Small intestine (tissue), 7 donors: ENCODE data around the gene ABTB2. TPM values are rescaled to one million over a fixed set of nuclear protein-coding genes. Genes with fewer than 3 reads are reported as not detected.

Experiments used
- DNase-seq, 2 donors: peaks; one replicate each; pipeline versions ENCODE4 v3.0.0 to v3.0.0-alpha.2; 2013
- FAIRE-seq: peaks from 2 replicates; lab custom pipeline; 2012; peaks lifted over from hg19 to GRCh38; lab: Jason Lieb, UNC
- H3K27ac ChIP-seq, 3 donors: one replicate each; pipeline ENCODE4 v1.5.1; 2013; ENCODE audit warnings: low read length in 2 of 3, mild to moderate bottlenecking in 2 of 3, control low read depth in 1 of 3, inconsistent platforms in 1 of 3, low read depth in 1 of 3, moderate library complexity in 1 of 3
- H3K27me3 ChIP-seq, 3 donors: one replicate each; pipeline ENCODE4 v1.6.1; 2013; ENCODE audit warnings: low read length in 3 of 3, inconsistent platforms in 1 of 3; ENCODE audit not compliant: control insufficient read depth in 3 of 3, insufficient read depth in 3 of 3
- H3K36me3 ChIP-seq, 3 donors: one replicate each; pipeline ENCODE4 v1.6.1; 2013; ENCODE audit warnings: low read length in 3 of 3, inconsistent platforms in 1 of 3, low read depth in 1 of 3, mild to moderate bottlenecking in 1 of 3, moderate library complexity in 1 of 3; ENCODE audit not compliant: control insufficient read depth in 3 of 3, insufficient read depth in 2 of 3
- H3K4me1 ChIP-seq, 3 donors: one replicate each; pipeline ENCODE4 v1.6.1; 2013; ENCODE audit warnings: low read length in 2 of 3, inconsistent platforms in 1 of 3, low read depth in 1 of 3, mild to moderate bottlenecking in 1 of 3, moderate library complexity in 1 of 3; ENCODE audit not compliant: control insufficient read depth in 3 of 3, insufficient read depth in 2 of 3
- H3K4me3 ChIP-seq, 3 donors: one replicate each; pipeline ENCODE4 v1.5.1; 2013; ENCODE audit warnings: low read length in 3 of 3, control low read depth in 1 of 3, inconsistent platforms in 1 of 3, low read depth in 1 of 3, mild to moderate bottlenecking in 1 of 3, moderate library complexity in 1 of 3
- H3K9me3 ChIP-seq, 2 donors: one replicate each; pipeline ENCODE4 v1.6.1; 2013; ENCODE audit warnings: low read depth in 1 of 2, low read length in 1 of 2; ENCODE audit not compliant: control insufficient read depth in 2 of 2, insufficient read depth in 1 of 2
- WGBS, 3 donors: extraction: QIAGEN DNeasy Blood & Tissue Kit; methylation state at CpG; one replicate each; pipeline ENCODE4 v1.1.7; 2013; 5-methylcytosine and 5-hydroxymethylcytosine counted together
- polyA plus RNA-seq, 4 donors: library from polyadenylated mRNA; stranded (reverse) in 3 of 4; unstranded in 1 of 4; fragments of 200-250 nt in 3 of 4; fragments of 120-200 nt in 1 of 4; gene quantifications; one replicate each; pipeline versions ENCODE4 v1.2.1 to v1.2.3, GENCODE V29; 2013
- donor health status: healthy with polysubstance abuse.
- donor health status: control.
- donor health status: control.
- donor health status: Bipolar disorder and iron deficiency.
- donor health status: healthy.

ABTB2 gene
- polyA plus RNA-seq, 4 donors: 0.64 to 25.1 (median 13.5) TPM

DNA sequence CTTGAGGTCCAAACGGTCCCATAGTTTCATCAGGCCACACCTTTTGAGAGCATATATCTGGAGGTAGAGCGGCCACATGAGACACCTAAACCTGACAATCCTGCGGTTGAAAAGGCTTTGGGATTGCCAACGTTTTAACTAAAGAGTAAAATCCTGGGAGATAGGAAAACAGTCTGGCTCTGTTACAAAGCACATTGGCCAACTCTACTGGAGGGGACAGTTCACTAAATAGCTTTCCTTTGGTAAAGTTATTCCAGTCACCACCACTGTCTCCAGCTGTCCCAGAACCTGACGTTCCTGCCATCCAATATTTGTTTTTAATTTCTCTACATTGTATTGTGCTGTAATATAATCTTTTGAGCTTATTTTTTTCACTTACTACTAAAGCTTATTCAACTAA, 22.0 kb downstream of the ABTB2 start:
- H3K4me1 ChIP-seq: peaks cover 0 to 4% (median 3%) of the 10 kb centered on the region in 3 donors
- peak in 1 of 2 donors; percentile 45 for DNase-seq
- H3K27ac ChIP-seq: no peak overlapping the region
- WGBS, 3 donors: 46 to 71% (median 54%) methylated on average over 5 of the region's 5 CpGs
- no peak for FAIRE-seq
- no peaks in the 10 kb centered on the region for H3K36me3 ChIP-seq
- peaks cover 0 to 2% (median 0%) of the 10 kb centered on the region in 3 donors for H3K27me3 ChIP-seq
- no peaks in the 10 kb centered on the region for H3K9me3 ChIP-seq
- no peak overlapping the region for H3K4me3 ChIP-seq

DNA sequence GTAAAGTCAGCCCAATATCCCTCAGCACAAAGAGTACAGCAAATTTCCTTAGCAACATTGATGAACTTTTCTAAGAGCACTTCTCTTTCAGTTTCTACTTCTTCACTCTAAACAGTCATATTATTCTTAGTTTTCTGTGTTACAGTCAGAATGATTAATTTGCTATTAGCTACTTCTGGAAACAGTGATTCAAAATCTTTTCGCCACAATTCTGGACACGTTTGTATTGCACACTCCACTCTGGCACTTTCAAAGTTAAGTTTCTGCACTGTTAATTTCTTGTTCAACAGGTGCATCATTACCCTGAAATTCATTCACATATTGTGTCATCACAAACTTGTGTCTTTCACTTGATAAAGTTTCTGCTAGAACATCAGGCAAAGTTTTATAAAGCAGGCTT, 22.5 kb downstream of the ABTB2 start:
- Histone ChIP-seq H3K27me3 (peaks cover 0 to 2% (median 0%) of the 10 kb centered on the region in 3 donors), H3K27ac (no peak overlapping the region), H3K4me1 (peaks cover 0 to 7% (median 5%) of the 10 kb centered on the region in 3 donors), H3K9me3 (no peaks in the 10 kb centered on the region), H3K4me3 (no peak overlapping the region), H3K36me3 (no peaks in the 10 kb centered on the region)
- no peak for DNase-seq
- 66 to 77% (median 71%) methylated on average over 2 of the region's 2 CpGs for WGBS, 3 donors
- FAIRE-seq: no peak

DNA sequence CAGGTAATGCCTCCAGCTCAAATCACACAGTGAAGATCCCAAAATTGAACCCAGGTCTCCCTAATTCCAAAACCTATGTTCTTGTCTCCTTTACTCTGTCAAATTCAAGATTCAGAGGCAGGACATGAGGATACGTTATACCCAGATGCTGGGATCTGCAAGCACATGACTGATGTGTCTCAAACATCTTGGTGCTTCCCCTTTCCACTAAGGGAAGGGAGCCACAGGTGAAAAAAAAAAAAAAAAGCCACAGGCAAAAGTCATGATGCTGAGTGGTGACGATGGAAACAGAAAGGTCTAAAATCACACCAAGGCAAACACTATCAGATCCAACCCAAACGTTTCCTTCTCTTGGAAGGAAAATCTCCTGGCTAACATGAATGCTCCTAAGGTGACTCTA, 24.0 kb downstream of the ABTB2 start:
- no peaks in the 10 kb centered on the region for H3K36me3 ChIP-seq
- H3K27ac ChIP-seq: no peak overlapping the region
- H3K9me3 ChIP-seq: no peaks in the 10 kb centered on the region
- no peak for DNase-seq
- H3K4me1 ChIP-seq: peaks cover 0 to 7% (median 3%) of the 10 kb centered on the region in 3 donors
- no peak for FAIRE-seq
- H3K27me3 ChIP-seq: peaks cover 0 to 2% (median 0%) of the 10 kb centered on the region in 3 donors
- 62 to 67% (median 64%) methylated on average over 3 of the region's 3 CpGs for WGBS, 3 donors
- no peak overlapping the region for H3K4me3 ChIP-seq

- H3K4me1 ChIP-seq: peaks cover 0 to 7% (median 3%) of the 10 kb centered on the region in 3 donors
- DNase-seq (no peak), FAIRE-seq (no peak)
- no peak overlapping the region for H3K4me3 ChIP-seq
- H3K9me3 ChIP-seq: no peaks in the 10 kb centered on the region
- H3K36me3 ChIP-seq: no peaks in the 10 kb centered on the region
- no peak overlapping the region for H3K27ac ChIP-seq
- WGBS, 3 donors: 64 to 85% (median 81%) methylated on average over 3 of the region's 3 CpGs
- H3K27me3 ChIP-seq: peaks cover 0 to 8% (median 0%) of the 10 kb centered on the region in 3 donors
Measured at GRCh38 chr11:34332524-34332923, 25.3 kb downstream of the ABTB2 start.

DNA sequence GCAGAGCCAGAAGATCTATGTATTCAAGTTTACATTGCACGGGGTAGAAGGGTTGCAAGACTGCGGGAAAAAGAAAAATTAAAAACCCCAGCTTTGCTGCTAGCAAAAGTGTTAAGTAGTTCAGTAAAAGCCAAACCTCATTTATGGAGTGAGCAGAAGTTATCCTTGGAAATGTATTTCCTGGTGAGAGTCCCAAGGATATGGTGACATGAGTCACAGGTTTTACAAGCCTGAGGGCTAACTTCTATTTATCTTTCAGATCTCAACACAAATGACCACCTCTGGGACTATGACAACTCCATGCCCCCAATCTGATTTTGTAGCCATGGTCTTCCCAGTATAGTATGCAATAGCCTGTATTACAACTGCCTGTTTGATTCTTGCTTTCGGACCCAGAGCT, 26.1 kb downstream of the ABTB2 start:
- WGBS, 3 donors: 89 to 92% (median 90%) methylated on average over 3 of the region's 3 CpGs
- peaks cover 0 to 8% (median 0%) of the 10 kb centered on the region in 3 donors for H3K27me3 ChIP-seq
- no peaks in the 10 kb centered on the region for H3K36me3 ChIP-seq
- H3K4me3 ChIP-seq: no peak overlapping the region
- H3K9me3 ChIP-seq: no peaks in the 10 kb centered on the region
- peak overlapping the region in 1 of 3 donors; percentile 2 for H3K27ac ChIP-seq
- no peak for FAIRE-seq
- peak in 1 of 2 donors; percentile 44 for DNase-seq
- peaks cover 0 to 7% (median 3%) of the 10 kb centered on the region in 3 donors for H3K4me1 ChIP-seq

- no peak for DNase-seq
- no peak overlapping the region for H3K27ac ChIP-seq
- 50 to 63% (median 59%) methylated on average over 2 of the region's 2 CpGs for WGBS, 3 donors
- peaks cover 0 to 8% (median 0%) of the 10 kb centered on the region in 3 donors for H3K27me3 ChIP-seq
- peaks cover 0 to 7% (median 3%) of the 10 kb centered on the region in 3 donors for H3K4me1 ChIP-seq
- H3K36me3 ChIP-seq: no peaks in the 10 kb centered on the region
- H3K4me3 ChIP-seq: no peak overlapping the region
- no peak for FAIRE-seq
- no peaks in the 10 kb centered on the region for H3K9me3 ChIP-seq
Measured at GRCh38 chr11:34331329-34331728, 26.5 kb downstream of the ABTB2 start.

DNA sequence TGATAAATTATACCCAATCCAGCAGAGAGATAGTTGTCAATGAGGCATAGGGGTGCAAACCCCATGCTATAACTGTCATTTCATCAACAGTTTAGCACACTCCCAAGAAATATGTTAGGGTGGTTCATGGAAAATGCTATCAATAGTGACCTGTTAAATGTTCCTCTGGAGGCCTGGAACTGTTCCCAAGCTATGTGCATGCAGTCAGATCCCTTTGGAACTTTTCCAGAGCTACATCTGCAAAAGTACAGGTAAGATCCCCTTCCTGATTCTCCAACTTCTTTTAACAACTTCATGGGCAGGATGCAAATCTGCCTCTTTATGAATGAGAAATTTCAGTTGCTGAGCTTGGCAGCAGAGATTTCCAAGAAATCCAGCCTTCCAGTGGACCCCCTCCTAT, 27.2 kb downstream of the ABTB2 start:
- DNase-seq: no peak

GRCh38 chr11:34329876-34330275, 27.9 kb downstream of the ABTB2 start:
- no peak for DNase-seq
- Histone ChIP-seq H3K36me3 (no peaks in the 10 kb centered on the region), H3K4me3 (no peak overlapping the region), H3K9me3 (no peaks in the 10 kb centered on the region), H3K4me1 (peaks cover 0 to 7% (median 3%) of the 10 kb centered on the region in 3 donors), H3K27me3 (peaks cover 0 to 8% (median 0%) of the 10 kb centered on the region in 3 donors), H3K27ac (no peak overlapping the region)
- FAIRE-seq: no peak
- 89 to 100% (median 97%) methylated on average over 2 of the region's 2 CpGs for WGBS, 3 donors

More for the DNA sequence above, 27.2 kb downstream of the ABTB2 start:
- Histone ChIP-seq H3K27ac (no peak overlapping the region), H3K9me3 (no peaks in the 10 kb centered on the region), H3K4me3 (no peak overlapping the region), H3K27me3 (peaks cover 0 to 8% (median 0%) of the 10 kb centered on the region in 3 donors), H3K4me1 (peaks cover 0 to 7% (median 3%) of the 10 kb centered on the region in 3 donors), H3K36me3 (no peaks in the 10 kb centered on the region)
- no peak for FAIRE-seq

DNA sequence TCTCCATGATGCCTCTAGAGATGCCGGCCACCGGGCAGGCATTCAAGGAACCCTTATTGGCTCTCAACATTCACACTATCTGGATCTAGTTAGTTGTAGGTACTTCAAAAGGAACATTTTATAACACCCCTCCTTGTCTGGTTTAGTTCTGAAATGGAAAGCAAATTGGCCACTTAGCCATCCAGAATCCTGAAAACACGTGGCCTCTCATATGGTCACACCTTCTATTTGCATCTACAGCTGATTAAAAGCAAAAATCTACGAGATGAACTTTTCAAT, 29.2 kb downstream of the ABTB2 start:
- no peak for DNase-seq
- no peak overlapping the region for H3K4me3 ChIP-seq

More for the DNA sequence above, 29.2 kb downstream of the ABTB2 start:
- Histone ChIP-seq H3K27ac (no peak overlapping the region), H3K9me3 (no peaks in the 10 kb centered on the region), H3K4me1 (peaks cover 0 to 7% (median 3%) of the 10 kb centered on the region in 3 donors), H3K36me3 (no peaks in the 10 kb centered on the region), H3K27me3 (peaks cover 0 to 6% (median 0%) of the 10 kb centered on the region in 3 donors)
- 79 to 88% (median 83%) methylated on average over 4 of the region's 4 CpGs for WGBS, 3 donors
- no peak for FAIRE-seq
